NT2/D1 (cell line): Measurements from ENCODE around the gene CSTF2T.
"Not testable (repeated sequence)": the region's sequence is repeated elsewhere in the genome, so short reads cannot be mapped to it uniquely, and the experiment has no call there.

Experiments used
- SUZ12 ChIP-seq: IDR thresholded peaks from 2 replicates; pipeline ENCODE4 v1.6.1; 2011; ENCODE audit not compliant: insufficient read length, insufficient read depth; ENCODE audit errors: extremely low read depth
- YY1 ChIP-seq: IDR thresholded peaks from 2 replicates; pipeline ENCODE4 v1.6.1; 2011; ENCODE audit not compliant: insufficient read length, insufficient read depth
- ZNF274 ChIP-seq: IDR thresholded peaks from 2 replicates; pipeline ENCODE4 v1.6.1; 2011; ENCODE audit warnings: mild to moderate bottlenecking, low read depth, low read length

GRCh38 chr10:51688826-51689225 lies 10.6 kb downstream of the CSTF2T start:
- not testable (repeated sequence) for TF ChIP-seq YY1, SUZ12, ZNF274
